Neural progenitor cell (in vitro differentiated cells): ENCODE measurements around the gene ARPIN.

Experiments
- CTCF ChIP-seq: fragments of 200-600 bp; sonication (generic); IDR thresholded peaks from 2 replicates; pipeline ENCODE4 v1.5.1; 2017; ENCODE audit warnings: antibody characterized with exemption, mild to moderate bottlenecking
- EZH2 ChIP-seq: fragments of 200-600 bp; sonication (generic); IDR thresholded peaks from 2 replicates; pipeline ENCODE4 v1.6.1; 2017; ENCODE audit warnings: antibody characterized with exemption, mild to moderate bottlenecking, moderate library complexity

GRCh38 chr15:89899295-89899945, 13.3 kb downstream of the ARPIN start:
- no peak for TF ChIP-seq CTCF
- no peak for TF ChIP-seq EZH2
